HG03060 (cell line): Measurements from ENCODE around the gene MED22.
"Not testable (repeated sequence)": the region's sequence is repeated elsewhere in the genome, so short reads cannot be mapped to it uniquely, and the experiment has no call there.

Experiments used
- ATAC-seq: cut with Tn5 transposase; IDR thresholded peaks from one replicate; pipeline ENCODE4 v1.9.1; 2021; ENCODE audit warnings: low read depth, moderate number of reproducible peaks; ENCODE audit not compliant: unreplicated experiment

The MED22 gene

GRCh38 chr9:133309608-133310007 is 38.3 kb downstream of the MED22 start:
- ATAC-seq: no peak

GRCh38 chr9:133307301-133307700 is 40.6 kb downstream of the MED22 start:
- ATAC-seq: no peak

GRCh38 chr9:133306242-133307204 is 41.4 kb downstream of the MED22 start:
- ATAC-seq: no peak

GRCh38 chr9:133305731-133306130 is 42.2 kb downstream of the MED22 start:
- no peak for ATAC-seq

- no peak for ATAC-seq
These were observed 43.2 kb downstream of the MED22 start for GRCh38 chr9:133304477-133305377.

GRCh38 chr9:133304158-133304470 is 43.8 kb downstream of the MED22 start:
- ATAC-seq: no peak

- ATAC-seq: no peak
These were observed 44.4 kb downstream of the MED22 start for GRCh38 chr9:133303266-133304157.

GRCh38 chr9:133301253-133302230 is 46.4 kb downstream of the MED22 start:
- ATAC-seq: no peak

GRCh38 chr9:133299996-133300395 is 47.9 kb downstream of the MED22 start:
- ATAC-seq: not testable (repeated sequence)

GRCh38 chr9:133294257-133294656 is 53.7 kb downstream of the MED22 start:
- no peak for ATAC-seq

- no peak for ATAC-seq
These were observed 57.1 kb downstream of the MED22 start for GRCh38 chr9:133290751-133291302.
